Hepatocyte (in vitro differentiated cells): Measurements from ENCODE around the gene CASKIN2. TPM values are rescaled to one million over a fixed set of nuclear protein-coding genes. Genes with fewer than 3 reads are reported as not detected.

Source experiments
- DNase-seq: peaks from one replicate; pipeline ENCODE4 v3.0.0-alpha.2; 2016; ENCODE audit warnings: low spot score
- H2AFZ ChIP-seq: fragments of 200-600 bp; sonication (generic); 2 replicates; pipeline ENCODE4 v1.6.0; 2016; ENCODE audit warnings: antibody characterized with exemption, mild to moderate bottlenecking
- H3K27ac ChIP-seq: fragments of 200-600 bp; sonication (generic); 2 replicates; pipeline ENCODE4 v1.5.1; 2016; ENCODE audit warnings: mild to moderate bottlenecking
- H3K27me3 ChIP-seq: fragments of 200-600 bp; sonication (generic); 2 replicates; pipeline ENCODE4 v1.6.1; 2016
- H3K36me3 ChIP-seq: fragments of 200-600 bp; sonication (generic); replicated peaks from 2 replicates; pipeline ENCODE4 v1.5.1; 2016; ENCODE audit warnings: low read depth; ENCODE audit not compliant: insufficient read depth
- H3K4me1 ChIP-seq: fragments of 200-600 bp; sonication (generic); 2 replicates; pipeline ENCODE4 v1.5.1; 2016; ENCODE audit warnings: mild to moderate bottlenecking, moderate library complexity; ENCODE audit not compliant: insufficient read depth
- H3K4me2 ChIP-seq: fragments of 200-600 bp; sonication (generic); 2 replicates; pipeline ENCODE4 v1.6.0; 2016
- H3K4me3 ChIP-seq: fragments of 200-600 bp; sonication (generic); 2 replicates; pipeline ENCODE4 v1.5.1; 2016; ENCODE audit warnings: mild to moderate bottlenecking
- H3K79me2 ChIP-seq: fragments of 200-600 bp; sonication (generic); 2 replicates; pipeline ENCODE4 v1.6.0; 2017; ENCODE audit warnings: mild to moderate bottlenecking
- H3K9me2 ChIP-seq: fragments of 200-600 bp; sonication (generic); replicated peaks from 2 replicates; pipeline ENCODE4 v1.6.0; 2017; ENCODE audit warnings: mild to moderate bottlenecking; ENCODE audit not compliant: insufficient read depth
- H3K9me3 ChIP-seq: fragments of 200-600 bp; sonication (generic); 2 replicates; pipeline ENCODE4 v1.5.1; 2016; ENCODE audit warnings: low read depth, mild to moderate bottlenecking
- H4K20me1 ChIP-seq: fragments of 200-600 bp; sonication (generic); 2 replicates; pipeline ENCODE4 v1.6.0; 2016; ENCODE audit warnings: mild to moderate bottlenecking; ENCODE audit not compliant: insufficient read depth, poor library complexity, severe bottlenecking
- CTCF ChIP-seq: fragments of 200-600 bp; sonication (generic); IDR thresholded peaks from 2 replicates; pipeline ENCODE4 v1.5.1; 2016; ENCODE audit warnings: antibody characterized with exemption, mild to moderate bottlenecking; ENCODE audit not compliant: poor library complexity
- EZH2 ChIP-seq: fragments of 200-600 bp; sonication (generic); IDR thresholded peaks from 2 replicates; pipeline ENCODE4 v1.6.1; 2016; ENCODE audit warnings: antibody characterized with exemption, mild to moderate bottlenecking, borderline replicate concordance
- EZH2phosphoT487 ChIP-seq: fragments of 200-600 bp; sonication (generic); IDR thresholded peaks from one replicate; pipeline ENCODE4 v1.6.1; 2018; ENCODE audit warnings: antibody characterized with exemption, mild to moderate bottlenecking, low read depth, moderate library complexity; ENCODE audit not compliant: unreplicated experiment, severe bottlenecking
- WGBS: methylation state at CpG from one replicate; pipeline ENCODE4 v1.1.6; 2016; ENCODE audit warnings: low lambda C conversion rate; ENCODE audit errors: missing lambda C conversion rate; 5-methylcytosine and 5-hydroxymethylcytosine counted together
- polyA plus RNA-seq: library from polyadenylated mRNA; unstranded; fragments of >200 nt; fragmentation: Nextera tagmentation; extraction: Ambion mirVana; gene quantifications from 2 replicates; pipeline ENCODE4 v1.2.1, GENCODE V29; 2016
- total RNA-seq: library from RNA; depleted of rRNA; stranded (reverse); fragments of >200 nt; gene quantifications from 2 replicates; pipeline ENCODE4 v1.2.3, GENCODE V29; 2014

Gene CASKIN2
- total and polyA plus RNA-seq, 2 experiments from 2014 or later: 9.8 to 16.2 TPM

- whole genome bisulfite sequencing: 89% methylated on average over 17 of the region's 17 CpGs
- H3K4me3 ChIP-seq: no peak overlapping the region
- H3K27ac ChIP-seq: no peak overlapping the region
- no peak overlapping the region for H2AFZ ChIP-seq
- DNase-seq: no peak
- H4K20me1 ChIP-seq: no peaks in the 10 kb centered on the region
- TF ChIP-seq EZH2phosphoT487: no peak
- no peak for TF ChIP-seq CTCF
- TF ChIP-seq EZH2: no peak
- no peaks in the 10 kb centered on the region for H3K4me1 ChIP-seq
- no peak overlapping the region for H3K4me2 ChIP-seq
- no peaks in the 10 kb centered on the region for H3K36me3 ChIP-seq
- H3K79me2 ChIP-seq: no peaks in the 10 kb centered on the region
- no peaks in the 10 kb centered on the region for H3K9me2 ChIP-seq
- H3K27me3 ChIP-seq: no peaks in the 10 kb centered on the region
- H3K9me3 ChIP-seq: no peaks in the 10 kb centered on the region
Observed at GRCh38 chr17:75500419-75501216, 14.7 kb downstream of the CASKIN2 start.

- no peak for DNase-seq
- Histone ChIP-seq H3K36me3 (no peaks in the 10 kb centered on the region), H3K9me3 (no peaks in the 10 kb centered on the region), H3K27me3 (no peaks in the 10 kb centered on the region), H3K79me2 (no peaks in the 10 kb centered on the region), H3K4me2 (no peak overlapping the region), H3K4me3 (no peak overlapping the region), H4K20me1 (no peaks in the 10 kb centered on the region), H3K4me1 (no peaks in the 10 kb centered on the region), H3K27ac (no peak overlapping the region), H2AFZ (no peak overlapping the region), H3K9me2 (no peaks in the 10 kb centered on the region)
- 93% methylated on average over 16 of the region's 16 CpGs for WGBS
- TF ChIP-seq EZH2phosphoT487: no peak
- TF ChIP-seq EZH2: no peak
- TF ChIP-seq CTCF: no peak
Observed at GRCh38 chr17:75499313-75500022, 15.9 kb downstream of the CASKIN2 start.

- Histone ChIP-seq H3K36me3 (no peaks in the 10 kb centered on the region), H3K9me2 (no peaks in the 10 kb centered on the region), H3K27ac (no peak overlapping the region), H3K27me3 (no peaks in the 10 kb centered on the region), H3K79me2 (no peaks in the 10 kb centered on the region), H3K9me3 (no peaks in the 10 kb centered on the region), H3K4me1 (no peaks in the 10 kb centered on the region), H3K4me3 (no peak overlapping the region), H3K4me2 (no peak overlapping the region), H4K20me1 (no peaks in the 10 kb centered on the region), H2AFZ (no peak overlapping the region)
- DNase-seq: no peak
- TF ChIP-seq EZH2: no peak
- TF ChIP-seq CTCF: no peak
- no peak for TF ChIP-seq EZH2phosphoT487
- 77% methylated on average over 16 of the region's 16 CpGs for WGBS
Observed at GRCh38 chr17:75498726-75499213, 16.6 kb downstream of the CASKIN2 start.
